ENCODE data around the gene SYVN1. TPM values are rescaled to one million over a fixed set of nuclear protein-coding genes. Genes with fewer than 3 reads are reported as not detected.

SYVN1 gene
- total and polyA plus RNA-seq, 10 of the 15 experiments (the other 5 are each of a cell fraction or from before 2014, with no cell fraction given): 0.79 to 63.6 (median 20.1) TPM

DNA sequence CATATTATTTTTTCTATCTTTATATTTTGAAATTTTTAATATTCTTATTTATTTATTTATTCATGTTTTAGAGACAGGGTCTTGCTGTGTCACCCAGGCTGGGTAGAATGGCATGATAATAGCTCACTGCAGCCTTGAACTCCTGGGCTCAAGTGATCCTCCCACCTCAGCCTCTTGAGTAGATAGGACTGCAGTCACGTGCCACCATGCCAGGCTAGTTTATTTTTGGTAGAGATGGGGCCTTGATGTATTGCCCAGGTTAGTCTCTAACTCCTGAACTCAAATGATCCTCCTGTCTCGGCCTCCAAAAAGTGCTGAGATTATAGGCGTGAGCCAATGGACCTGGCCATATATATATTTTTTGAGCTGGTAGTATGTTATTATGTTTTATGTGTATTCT lies 33.3 kb upstream of the SYVN1 start:
- no peak overlapping the region for H3K9ac ChIP-seq (ENCODE audit: control insufficient read depth, insufficient read depth, low read length)
- ChIA-PET RAD21 (ENCODE audit: unreplicated experiment) (no interaction called here), SMC1A (ENCODE audit: uncharacterized antibody, unreplicated experiment) (interaction anchor here (0.6 to 1.1 kb wide), 2 partner anchors 12 to 18 kb away, joined by 3 to 5 read pairs; no protein-coding TSS in a partner anchor), CTCF (interaction anchor here (1.3 to 1.4 kb wide), 2 partner anchors 12 to 56 kb away, joined by 3 to 5 read pairs; partner anchors contain the start of gene TM7SF2), POLR2A (interaction anchor here (0.7 kb wide), 1 partner anchor 319 kb away, joined by 3 read pairs; no protein-coding TSS in a partner anchor)
- H3K27ac ChIP-seq (ENCODE audit: control insufficient read depth, insufficient read depth): no peak overlapping the region
- TF ChIP-seq ASH2L (IDR thresholded peaks at IDR 0.05; ENCODE audit: borderline replicate concordance, low read depth) (no peak), BCLAF1 (IDR thresholded peaks at IDR 0.05) (no peak), PBX3 (IDR thresholded peaks at IDR 0.05; ENCODE audit: insufficient replicate concordance, low read depth, low read length) (no peak), NFIC (IDR thresholded peaks at IDR 0.05; ENCODE audit: low read depth, low read length) (no peak), BMI1 (IDR thresholded peaks at IDR 0.05; ENCODE audit: borderline replicate concordance) (no peak), MEF2B (IDR thresholded peaks at IDR 0.05; ENCODE audit: partially characterized antibody, poor library complexity, severe bottlenecking) (no peak)
- no peak overlapping the region for H3K4me2 ChIP-seq (ENCODE audit: control insufficient read depth, insufficient read depth)
- no peaks in the 10 kb centered on the region for H3K79me2 ChIP-seq (ENCODE audit: control insufficient read depth, insufficient read depth, low read length)
- DNase-seq (ENCODE audit: low read depth, low spot score): no peak
- no peak for ATAC-seq
- H3K4me3 ChIP-seq: no peak overlapping the region
- no peaks in the 10 kb centered on the region for H3K27me3 ChIP-seq (replicated peaks in 1 of 2; ENCODE audit: control insufficient read depth in 2 of 2, insufficient read depth in 2 of 2, low read length in 1 of 2)
- intact Hi-C loops (cut with micrococcal nuclease; ENCODE audit: unreplicated experiment): no loop called here
- no peaks in the 10 kb centered on the region for H3K36me3 ChIP-seq (ENCODE audit: control insufficient read depth in 2 of 2, insufficient read depth in 2 of 2, low read length in 1 of 2)
- in situ Hi-C loops (cut with MboI): no loop called here
- H2AFZ ChIP-seq (ENCODE audit: control insufficient read depth, low read depth, low read length): no peak overlapping the region
- 96% methylated on average over 3 of the region's 3 CpGs for WGBS (ENCODE audit: insufficient coverage, insufficient replicate concordance, low lambda C conversion rate, missing lambda C conversion rate)
- H4K20me1 ChIP-seq (ENCODE audit: control insufficient read depth, insufficient read depth): no peaks in the 10 kb centered on the region
- H3K4me1 ChIP-seq (ENCODE audit: control insufficient read depth, insufficient read depth, low read length): peaks cover 6% of the 10 kb centered on the region
- FAIRE-seq: no peak
- H3K9me3 ChIP-seq (replicated peaks; ENCODE audit: control insufficient read depth, insufficient read depth, low read length): no peaks in the 10 kb centered on the region
- no TSS peak for BruUV-seq (replicated peaks)
